ENCODE measurements around the gene CDH23. TPM values are rescaled to one million over a fixed set of nuclear protein-coding genes. Genes with fewer than 3 reads are reported as not detected.

CDH23 gene
- total and polyA plus RNA-seq, 2 experiments from 2014 or later, result 0.30 to 1.5 TPM

DNA sequence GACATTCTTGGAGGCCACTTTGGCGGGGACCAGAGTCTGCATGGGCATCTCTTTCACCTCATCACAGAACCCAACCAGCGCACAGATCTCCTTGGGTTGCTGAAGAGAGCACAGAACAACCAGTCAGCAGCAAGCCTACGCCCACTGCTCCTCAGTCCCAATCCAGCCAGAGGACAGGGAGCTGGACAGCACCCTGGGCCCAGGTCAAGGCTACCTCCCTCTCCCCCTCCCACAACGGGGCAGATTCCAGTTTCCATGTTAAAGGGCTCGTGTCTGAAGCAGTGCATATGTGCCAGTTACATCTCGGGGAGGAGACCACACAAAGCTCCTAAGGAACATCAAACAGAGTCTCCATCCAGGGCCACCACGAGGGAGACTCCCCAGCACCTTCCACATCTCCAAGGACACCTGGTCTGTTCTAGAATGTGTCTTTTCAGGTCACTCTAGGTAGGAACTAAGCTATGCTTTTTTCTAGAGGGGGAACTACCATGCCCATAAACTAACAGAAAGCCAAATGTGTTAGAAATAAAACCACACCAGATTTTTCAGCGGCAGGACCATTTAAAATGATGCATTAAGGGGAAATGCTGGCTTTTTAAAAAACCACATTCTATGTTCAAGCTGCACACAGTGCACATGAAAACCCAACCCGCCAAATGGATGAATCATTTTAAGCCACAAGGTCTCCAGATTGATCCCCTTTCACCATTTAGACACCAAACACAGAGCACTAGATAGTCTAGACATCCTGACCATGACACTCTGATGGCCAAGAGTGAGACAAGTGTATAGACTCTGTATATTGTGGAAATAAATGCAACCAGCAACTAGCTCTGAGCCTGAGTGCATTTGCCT is 425.4 kb downstream of the CDH23 start:
- no peaks in the 10 kb centered on the region for H4K20me1 ChIP-seq (ENCODE audit: insufficient read depth, poor library complexity, severe bottlenecking)
- H3K4me1 ChIP-seq (ENCODE audit: insufficient read depth), result no peaks in the 10 kb centered on the region
- DNase-seq (ENCODE audit: low spot score), result no peak
- H3K9me3 ChIP-seq (ENCODE audit: low read depth), result no peaks in the 10 kb centered on the region
- H3K27me3 ChIP-seq, result no peaks in the 10 kb centered on the region
- H3K4me3 ChIP-seq, result no peak overlapping the region
- no peak overlapping the region for H2AFZ ChIP-seq
- H3K27ac ChIP-seq, result no peak overlapping the region
- WGBS (ENCODE audit: low lambda C conversion rate, missing lambda C conversion rate), result 88% methylated on average over 9 of the region's 9 CpGs
- H3K36me3 ChIP-seq (replicated peaks; ENCODE audit: insufficient read depth, low read depth), result no peaks in the 10 kb centered on the region
- H3K79me2 ChIP-seq, result no peaks in the 10 kb centered on the region
- H3K4me2 ChIP-seq, result no peak overlapping the region
- no peaks in the 10 kb centered on the region for H3K9me2 ChIP-seq (replicated peaks; ENCODE audit: insufficient read depth)
- no peak for TF ChIP-seq EZH2 (IDR thresholded peaks at IDR 0.05; ENCODE audit: borderline replicate concordance)
- no peak for TF ChIP-seq EZH2phosphoT487 (IDR thresholded peaks at IDR 0.05; ENCODE audit: low read depth, severe bottlenecking, unreplicated experiment)
- TF ChIP-seq, protein P1, sequence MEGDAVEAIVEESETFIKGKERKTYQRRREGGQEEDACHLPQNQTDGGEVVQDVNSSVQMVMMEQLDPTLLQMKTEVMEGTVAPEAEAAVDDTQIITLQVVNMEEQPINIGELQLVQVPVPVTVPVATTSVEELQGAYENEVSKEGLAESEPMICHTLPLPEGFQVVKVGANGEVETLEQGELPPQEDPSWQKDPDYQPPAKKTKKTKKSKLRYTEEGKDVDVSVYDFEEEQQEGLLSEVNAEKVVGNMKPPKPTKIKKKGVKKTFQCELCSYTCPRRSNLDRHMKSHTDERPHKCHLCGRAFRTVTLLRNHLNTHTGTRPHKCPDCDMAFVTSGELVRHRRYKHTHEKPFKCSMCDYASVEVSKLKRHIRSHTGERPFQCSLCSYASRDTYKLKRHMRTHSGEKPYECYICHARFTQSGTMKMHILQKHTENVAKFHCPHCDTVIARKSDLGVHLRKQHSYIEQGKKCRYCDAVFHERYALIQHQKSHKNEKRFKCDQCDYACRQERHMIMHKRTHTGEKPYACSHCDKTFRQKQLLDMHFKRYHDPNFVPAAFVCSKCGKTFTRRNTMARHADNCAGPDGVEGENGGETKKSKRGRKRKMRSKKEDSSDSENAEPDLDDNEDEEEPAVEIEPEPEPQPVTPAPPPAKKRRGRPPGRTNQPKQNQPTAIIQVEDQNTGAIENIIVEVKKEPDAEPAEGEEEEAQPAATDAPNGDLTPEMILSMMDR (IDR thresholded peaks at IDR 0.05; ENCODE audit: poor library complexity), result no peak

DNA sequence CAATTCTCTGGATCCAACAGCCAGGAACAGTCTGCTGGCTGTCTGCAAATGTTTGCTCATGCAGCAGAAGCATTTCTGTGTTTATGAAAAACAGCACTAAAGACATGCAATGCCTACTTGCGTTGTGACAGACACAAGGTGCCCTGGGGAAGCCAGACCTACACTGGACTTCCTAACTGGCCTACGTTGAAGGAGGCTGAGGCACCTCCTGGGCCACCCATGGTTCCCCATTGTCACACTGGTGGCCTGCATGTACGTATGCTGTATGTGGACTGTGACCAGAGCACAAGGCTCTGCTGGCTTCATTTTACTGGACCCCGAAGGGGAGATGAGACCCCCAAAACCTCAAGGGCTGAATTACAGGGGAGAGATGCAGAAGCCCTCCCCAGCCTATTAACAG is 426.6 kb downstream of the CDH23 start:
- Histone ChIP-seq H3K9me3 (ENCODE audit: low read depth) (no peaks in the 10 kb centered on the region), H3K79me2 (no peaks in the 10 kb centered on the region), H4K20me1 (ENCODE audit: insufficient read depth, poor library complexity, severe bottlenecking) (no peaks in the 10 kb centered on the region), H3K4me2 (no peak overlapping the region), H3K27me3 (no peaks in the 10 kb centered on the region), H2AFZ (no peak overlapping the region), H3K4me1 (ENCODE audit: insufficient read depth) (no peaks in the 10 kb centered on the region), H3K27ac (no peak overlapping the region), H3K36me3 (replicated peaks; ENCODE audit: insufficient read depth, low read depth) (no peaks in the 10 kb centered on the region), H3K9me2 (replicated peaks; ENCODE audit: insufficient read depth) (no peaks in the 10 kb centered on the region), H3K4me3 (no peak overlapping the region)
- WGBS (ENCODE audit: low lambda C conversion rate, missing lambda C conversion rate), result 90% methylated on average over 4 of the region's 4 CpGs
- no peak for DNase-seq (ENCODE audit: low spot score)
- TF ChIP-seq, protein P1 (IDR thresholded peaks at IDR 0.05; ENCODE audit: poor library complexity), result no peak
- no peak for TF ChIP-seq EZH2 (IDR thresholded peaks at IDR 0.05; ENCODE audit: borderline replicate concordance)
- TF ChIP-seq EZH2phosphoT487 (IDR thresholded peaks at IDR 0.05; ENCODE audit: low read depth, severe bottlenecking, unreplicated experiment), result no peak

DNA sequence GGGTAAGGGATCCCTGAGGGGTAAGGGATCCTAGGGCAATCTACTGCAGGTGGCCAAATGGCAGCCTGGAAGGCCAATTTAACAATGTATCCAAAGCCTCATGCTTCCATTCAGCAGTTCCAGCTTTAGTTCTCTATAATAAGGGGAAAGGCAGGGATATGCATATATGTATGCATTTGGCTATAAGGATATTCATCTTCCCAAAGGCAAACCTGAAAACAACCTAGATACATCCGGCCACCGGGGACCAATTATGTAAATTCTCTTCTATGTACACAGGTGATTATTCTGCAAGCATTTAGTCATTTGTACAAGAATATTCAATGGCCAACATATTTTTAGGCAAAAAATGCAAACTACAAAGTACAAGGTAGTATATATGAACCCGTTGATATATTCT is 427.6 kb downstream of the CDH23 start:
- Histone ChIP-seq H3K27me3 (no peaks in the 10 kb centered on the region), H3K9me2 (replicated peaks; ENCODE audit: insufficient read depth) (no peaks in the 10 kb centered on the region), H3K27ac (no peak overlapping the region), H3K4me2 (no peak overlapping the region), H3K36me3 (replicated peaks; ENCODE audit: insufficient read depth, low read depth) (no peaks in the 10 kb centered on the region), H3K4me3 (no peak overlapping the region), H3K9me3 (ENCODE audit: low read depth) (no peaks in the 10 kb centered on the region), H3K4me1 (ENCODE audit: insufficient read depth) (no peaks in the 10 kb centered on the region), H4K20me1 (ENCODE audit: insufficient read depth, poor library complexity, severe bottlenecking) (no peaks in the 10 kb centered on the region), H3K79me2 (no peaks in the 10 kb centered on the region), H2AFZ (no peak overlapping the region)
- no peak for TF ChIP-seq EZH2 (IDR thresholded peaks at IDR 0.05; ENCODE audit: borderline replicate concordance)
- TF ChIP-seq, protein P1 (IDR thresholded peaks at IDR 0.05; ENCODE audit: poor library complexity), result no peak
- no peak for TF ChIP-seq EZH2phosphoT487 (IDR thresholded peaks at IDR 0.05; ENCODE audit: low read depth, severe bottlenecking, unreplicated experiment)
- no peak for DNase-seq (ENCODE audit: low spot score)
- WGBS (ENCODE audit: low lambda C conversion rate, missing lambda C conversion rate), result 95% methylated on average over 3 of the region's 3 CpGs
